Activated naive CD8-positive, alpha-beta T cell treated with anti-CD3 and anti-CD28 coated beads, Interleukin-2, amount 50 U/mL, for 24 hours (primary cell): ENCODE measurements around the gene PEX7.
A peak's percentile ranks its signal among the peaks of the same experiment; 100 is the strongest.

Source experiments
- ATAC-seq: fragments of 150-1000 bp; cut with Tn5 transposase; one replicate; pipeline ENCODE4 v1.10.0; 2021
- DNase-seq: peaks from one replicate; pipeline ENCODE4 v3.0.0; 2021
- H3K27ac Mint-ChIP-seq: one replicate; pipeline ENCODE4 v1.8.0; 2021; ENCODE audit warnings: mild to moderate bottlenecking, mixed read lengths
- H3K27me3 Mint-ChIP-seq: one replicate; pipeline ENCODE4 v1.8.0; 2021; ENCODE audit warnings: mixed read lengths
- H3K36me3 Mint-ChIP-seq: one replicate; pipeline ENCODE4 v1.8.0; 2021; ENCODE audit warnings: low read depth, mixed read lengths
- H3K4me1 Mint-ChIP-seq: one replicate; pipeline ENCODE4 v1.8.0; 2021; ENCODE audit warnings: mixed read lengths
- H3K4me3 Mint-ChIP-seq: one replicate; pipeline ENCODE4 v1.8.0; 2021; ENCODE audit warnings: mild to moderate bottlenecking, moderate library complexity, mixed read lengths
- H3K9me3 Mint-ChIP-seq: one replicate; pipeline ENCODE4 v1.8.0; 2021; ENCODE audit warnings: mixed read lengths

PEX7 gene

GRCh38 chr6:136822376-136823127 is at the start of gene PEX7:
Gene PEX7, plus strand, starts transcription at chr6:136822592. Its CDS starts 74 bp downstream, at chr6:136822666.
- ATAC-seq (peak; percentile 95), DNase-seq (peak; percentile 90)
- H3K4me3 Mint-ChIP-seq: peak within 1 kb of the TSS; percentile 96
- peaks cover 21% of the 10 kb centered on the region for H3K36me3 Mint-ChIP-seq
- H3K27me3 Mint-ChIP-seq: peaks cover 2% of the 10 kb centered on the region
- peaks cover 24% of the 10 kb centered on the region for H3K4me1 Mint-ChIP-seq
- H3K27ac Mint-ChIP-seq: peak within 1 kb of the TSS; percentile 99
- H3K9me3 Mint-ChIP-seq: no peaks in the 10 kb centered on the region

GRCh38 chr6:136772685-136773472 is 49.5 kb upstream of the PEX7 start:
- no peak overlapping the region for H3K27ac Mint-ChIP-seq
- H3K4me3 Mint-ChIP-seq: no peak overlapping the region
- ATAC-seq (peak; percentile 36), DNase-seq (no peak)
- no peaks in the 10 kb centered on the region for H3K27me3 Mint-ChIP-seq
- H3K36me3 Mint-ChIP-seq: peaks cover 1% of the 10 kb centered on the region
- H3K9me3 Mint-ChIP-seq: peaks cover 4% of the 10 kb centered on the region
- peaks cover 57% of the 10 kb centered on the region for H3K4me1 Mint-ChIP-seq

DNA sequence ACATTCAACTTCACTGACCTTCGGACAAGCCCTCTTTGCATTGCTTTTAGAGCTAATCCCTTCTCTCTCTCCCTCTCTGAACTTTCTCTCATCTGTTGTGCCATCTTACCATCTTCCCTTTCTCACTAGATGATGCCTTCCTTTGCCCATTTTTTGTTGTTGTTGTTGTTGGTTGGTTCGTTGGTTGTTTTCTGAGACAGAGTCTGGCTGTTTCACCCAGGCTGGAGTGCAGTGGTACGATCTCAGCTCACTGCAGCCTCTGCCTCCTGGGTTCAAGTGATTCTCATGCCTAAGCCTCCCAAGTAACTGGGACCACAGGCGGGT is 49.0 kb upstream of the PEX7 start:
- DNase-seq (no peak), ATAC-seq (no peak)
- Mint-ChIP-seq H3K27me3 (no peaks in the 10 kb centered on the region), H3K27ac (no peak overlapping the region), H3K4me3 (no peak overlapping the region), H3K9me3 (peaks cover 4% of the 10 kb centered on the region), H3K36me3 (peaks cover 1% of the 10 kb centered on the region), H3K4me1 (peaks cover 53% of the 10 kb centered on the region)

- DNase-seq (no peak), ATAC-seq (no peak)
- no peak overlapping the region for H3K4me3 Mint-ChIP-seq
- peak overlapping the region; percentile 53 for H3K27ac Mint-ChIP-seq
- H3K36me3 Mint-ChIP-seq: peaks cover 1% of the 10 kb centered on the region
- H3K27me3 Mint-ChIP-seq: no peaks in the 10 kb centered on the region
- H3K4me1 Mint-ChIP-seq: peaks cover 49% of the 10 kb centered on the region
- peaks cover 4% of the 10 kb centered on the region for H3K9me3 Mint-ChIP-seq
These were observed 48.0 kb upstream of the PEX7 start for GRCh38 chr6:136774228-136775041.

DNA sequence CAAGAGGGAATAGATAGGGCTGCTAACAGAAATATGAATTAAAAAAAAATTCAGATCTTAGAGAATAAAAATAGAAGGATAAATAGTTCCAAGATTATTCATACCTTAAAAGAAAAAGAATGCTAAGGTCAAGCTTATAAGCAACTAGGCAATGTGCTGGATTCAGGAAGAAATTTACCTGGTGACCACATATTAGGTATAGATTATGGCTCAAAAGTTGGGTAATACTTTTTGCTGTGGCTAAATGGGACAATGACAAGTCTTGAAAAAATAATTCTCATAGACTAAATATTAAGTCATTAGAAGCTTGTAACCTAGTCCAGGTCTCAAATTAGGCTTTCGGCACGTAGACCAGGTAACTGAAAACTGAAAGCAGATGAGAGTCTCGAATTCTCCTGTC is 47.3 kb upstream of the PEX7 start:
- H3K36me3 Mint-ChIP-seq: peaks cover 1% of the 10 kb centered on the region
- H3K27ac Mint-ChIP-seq: no peak overlapping the region
- no peak for ATAC-seq
- H3K9me3 Mint-ChIP-seq: peaks cover 4% of the 10 kb centered on the region
- H3K4me3 Mint-ChIP-seq: no peak overlapping the region
- DNase-seq: no peak
- no peaks in the 10 kb centered on the region for H3K27me3 Mint-ChIP-seq
- H3K4me1 Mint-ChIP-seq: peaks cover 52% of the 10 kb centered on the region

DNA sequence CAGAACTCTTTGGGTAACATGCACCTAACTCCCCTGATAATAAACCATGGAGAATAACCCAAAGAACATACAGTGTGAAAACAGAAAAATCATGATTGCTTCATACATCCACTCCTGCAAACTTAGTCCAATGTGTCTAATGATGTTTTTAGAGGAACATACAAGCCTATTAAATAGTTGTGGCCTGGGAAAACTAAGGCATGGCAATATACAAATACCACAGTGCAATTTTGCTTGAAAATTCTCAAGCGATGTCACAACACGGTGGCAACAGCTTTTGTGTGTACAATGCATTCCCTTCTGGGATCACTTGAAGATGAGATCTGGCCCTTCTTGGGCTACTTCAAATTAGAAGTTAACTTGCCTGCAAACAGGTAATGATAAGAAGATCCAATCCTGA is 46.8 kb upstream of the PEX7 start:
- Mint-ChIP-seq H3K4me3 (no peak overlapping the region), H3K27me3 (no peaks in the 10 kb centered on the region), H3K36me3 (peaks cover 1% of the 10 kb centered on the region), H3K27ac (no peak overlapping the region), H3K9me3 (peaks cover 4% of the 10 kb centered on the region), H3K4me1 (peaks cover 52% of the 10 kb centered on the region)
- ATAC-seq (no peak), DNase-seq (no peak)

DNA sequence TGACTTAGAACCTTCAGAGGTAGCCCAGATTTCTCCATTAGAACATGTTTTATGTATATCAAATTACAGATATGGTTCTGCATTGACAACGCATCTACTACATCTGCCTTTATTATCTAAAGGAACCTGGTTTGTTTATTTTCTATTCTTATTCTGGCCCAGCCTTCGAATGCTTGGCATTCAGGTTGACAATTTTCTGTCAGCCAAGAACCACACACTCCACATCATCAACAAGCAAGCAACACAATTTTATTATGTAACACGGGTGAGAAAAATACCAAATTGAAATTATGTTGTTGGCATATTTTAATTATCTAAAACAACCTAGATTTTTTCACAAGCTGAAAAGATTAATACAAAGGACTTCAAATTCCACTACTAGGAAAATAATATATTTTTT is 44.7 kb upstream of the PEX7 start:
- H3K4me3 Mint-ChIP-seq: no peak overlapping the region
- ATAC-seq (no peak), DNase-seq (no peak)
- H3K4me1 Mint-ChIP-seq: peaks cover 44% of the 10 kb centered on the region
- no peaks in the 10 kb centered on the region for H3K27me3 Mint-ChIP-seq
- H3K36me3 Mint-ChIP-seq: peaks cover 1% of the 10 kb centered on the region
- H3K27ac Mint-ChIP-seq: no peak overlapping the region
- H3K9me3 Mint-ChIP-seq: peaks cover 4% of the 10 kb centered on the region

- DNase-seq (no peak), ATAC-seq (no peak)
- H3K4me1 Mint-ChIP-seq: peaks cover 44% of the 10 kb centered on the region
- no peaks in the 10 kb centered on the region for H3K9me3 Mint-ChIP-seq
- no peak overlapping the region for H3K4me3 Mint-ChIP-seq
- H3K27me3 Mint-ChIP-seq: no peaks in the 10 kb centered on the region
- H3K27ac Mint-ChIP-seq: no peak overlapping the region
- peaks cover under 1% of the 10 kb centered on the region for H3K36me3 Mint-ChIP-seq
These were observed 42.7 kb upstream of the PEX7 start for GRCh38 chr6:136779682-136780081.

GRCh38 chr6:136780972-136781371 is 41.4 kb upstream of the PEX7 start:
- H3K9me3 Mint-ChIP-seq: no peaks in the 10 kb centered on the region
- DNase-seq (no peak), ATAC-seq (no peak)
- peaks cover 46% of the 10 kb centered on the region for H3K4me1 Mint-ChIP-seq
- H3K27ac Mint-ChIP-seq: no peak overlapping the region
- H3K4me3 Mint-ChIP-seq: no peak overlapping the region
- no peaks in the 10 kb centered on the region for H3K27me3 Mint-ChIP-seq
- peaks cover 2% of the 10 kb centered on the region for H3K36me3 Mint-ChIP-seq

DNA sequence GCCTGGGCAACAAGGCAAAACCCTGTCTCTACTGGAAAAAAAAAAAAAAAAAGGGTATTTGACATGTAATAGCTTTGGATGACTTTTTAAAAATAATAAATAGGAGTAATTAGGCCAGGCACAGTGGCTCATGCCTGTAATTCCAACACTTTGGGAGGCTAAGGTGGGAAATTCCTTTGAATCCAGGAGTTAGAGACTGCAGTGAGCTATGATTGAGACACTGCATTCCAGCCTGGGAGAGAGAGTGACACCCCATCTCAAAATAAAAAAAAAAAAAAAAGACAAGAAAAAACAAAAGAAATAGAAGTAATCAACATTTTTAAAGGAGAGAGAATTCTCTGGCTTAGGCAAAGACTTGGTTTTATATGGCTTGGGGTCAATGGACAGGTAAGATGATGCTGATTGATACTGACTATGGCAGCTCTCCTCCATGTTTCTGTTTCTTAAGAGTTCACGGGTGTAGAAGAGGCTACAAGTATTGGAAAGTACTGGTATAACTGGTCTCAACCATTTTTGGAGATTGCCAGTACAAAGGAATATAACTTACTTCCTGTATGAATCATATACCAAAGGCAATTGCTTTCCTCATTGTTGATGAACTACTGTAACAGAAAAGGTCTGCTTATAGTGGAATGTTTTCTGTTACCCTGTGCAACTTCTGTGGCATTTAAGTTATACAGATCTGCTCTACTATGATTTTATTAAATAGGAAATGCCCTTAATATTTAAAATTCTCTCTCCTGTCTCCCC is 40.2 kb upstream of the PEX7 start:
- Mint-ChIP-seq H3K9me3 (no peaks in the 10 kb centered on the region), H3K27ac (peak overlapping the region; percentile 63), H3K36me3 (peaks cover 2% of the 10 kb centered on the region), H3K4me1 (peaks cover 56% of the 10 kb centered on the region), H3K4me3 (no peak overlapping the region), H3K27me3 (no peaks in the 10 kb centered on the region)
- DNase-seq (no peak), ATAC-seq (peak; percentile 72)

- H3K36me3 Mint-ChIP-seq: peaks cover 2% of the 10 kb centered on the region
- no peak for ATAC-seq
- DNase-seq: no peak
- no peak overlapping the region for H3K4me3 Mint-ChIP-seq
- H3K27me3 Mint-ChIP-seq: no peaks in the 10 kb centered on the region
- H3K4me1 Mint-ChIP-seq: peaks cover 65% of the 10 kb centered on the region
- H3K9me3 Mint-ChIP-seq: no peaks in the 10 kb centered on the region
- H3K27ac Mint-ChIP-seq: peak overlapping the region; percentile 2
These were observed 39.4 kb upstream of the PEX7 start for GRCh38 chr6:136783021-136783420.

DNA sequence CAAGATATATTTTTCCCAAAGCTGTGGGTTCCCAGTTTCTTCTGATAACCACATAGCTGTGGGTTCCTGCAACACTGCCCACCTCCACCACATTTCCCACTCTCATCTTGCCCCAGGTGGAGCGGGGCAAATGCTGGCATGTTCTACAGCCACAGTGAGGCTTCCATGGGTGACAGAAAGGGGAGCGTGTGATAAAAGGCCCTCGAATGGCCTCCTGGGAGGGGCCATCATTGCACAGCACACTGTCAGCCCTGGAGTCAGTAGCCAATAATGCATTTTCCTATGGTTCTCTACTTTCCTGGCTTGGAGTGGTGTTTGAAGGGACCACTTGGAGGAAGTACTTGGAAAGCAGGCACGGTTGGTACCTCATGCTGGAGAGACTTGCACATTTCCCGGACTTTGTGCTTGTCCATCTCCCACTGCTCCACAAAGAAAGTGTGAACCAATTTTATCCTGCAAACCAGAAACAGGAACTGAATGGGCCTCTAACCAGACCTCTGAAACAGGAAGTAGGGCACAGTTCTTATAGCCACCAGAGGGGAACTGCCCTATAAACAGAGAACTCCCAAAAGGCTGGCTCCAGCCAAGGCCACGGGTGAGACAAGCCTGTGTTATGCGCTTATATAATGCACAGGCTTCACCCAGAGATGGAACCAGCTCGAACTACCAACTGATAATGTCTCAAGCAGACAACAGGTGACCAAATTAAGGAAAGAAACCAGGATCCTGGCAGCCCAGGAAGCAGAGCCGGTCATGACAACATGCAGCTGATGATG is 38.7 kb upstream of the PEX7 start:
- peak; percentile 48 for ATAC-seq
- peaks cover 5% of the 10 kb centered on the region for H3K36me3 Mint-ChIP-seq
- H3K27ac Mint-ChIP-seq: peak overlapping the region; percentile 73
- H3K27me3 Mint-ChIP-seq: no peaks in the 10 kb centered on the region
- no peaks in the 10 kb centered on the region for H3K9me3 Mint-ChIP-seq
- H3K4me1 Mint-ChIP-seq: peaks cover 71% of the 10 kb centered on the region
- peak; percentile 30 for DNase-seq
- peak overlapping the region; percentile 66 for H3K4me3 Mint-ChIP-seq

DNA sequence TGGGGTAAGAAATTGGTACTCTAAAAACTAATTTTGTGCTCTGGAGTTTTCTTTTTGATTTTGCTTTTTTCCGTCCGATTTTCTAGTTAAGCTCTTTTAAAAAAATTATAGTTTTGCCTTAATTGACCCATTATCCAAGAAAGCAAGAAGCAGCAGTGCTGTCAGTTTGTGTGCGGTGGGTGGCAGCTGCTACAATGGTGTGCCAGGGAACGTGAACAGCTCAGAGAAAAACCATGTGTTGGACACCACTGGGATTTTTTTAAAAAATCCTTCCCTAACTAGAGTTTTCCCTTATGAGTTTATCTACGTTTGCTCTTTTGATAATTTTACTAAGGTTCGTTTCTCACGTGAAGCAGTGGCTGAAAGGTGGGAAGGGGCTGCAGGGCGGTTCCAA is 38.1 kb upstream of the PEX7 start:
- no peaks in the 10 kb centered on the region for H3K9me3 Mint-ChIP-seq
- peak overlapping the region; percentile 73 for H3K27ac Mint-ChIP-seq
- no peak for ATAC-seq
- DNase-seq: no peak
- H3K27me3 Mint-ChIP-seq: no peaks in the 10 kb centered on the region
- peaks cover 6% of the 10 kb centered on the region for H3K36me3 Mint-ChIP-seq
- peak overlapping the region; percentile 66 for H3K4me3 Mint-ChIP-seq
- H3K4me1 Mint-ChIP-seq: peaks cover 77% of the 10 kb centered on the region
